Glutamatergic neuron (in vitro differentiated cells): ENCODE results near the gene KCNMA1. TPM values are rescaled to one million over a fixed set of nuclear protein-coding genes. Genes with fewer than 3 reads are reported as not detected.

ENCODE experiments used
- DNase-seq: peaks from one replicate; pipeline ENCODE4 v3.0.0; 2022
- H3K27ac Mint-ChIP-seq: one replicate; pipeline ENCODE4 v1.8.0; 2020; ENCODE audit warnings: mild to moderate bottlenecking, mixed read lengths, inconsistent platforms; ENCODE audit not compliant: unreplicated experiment
- H3K27me3 Mint-ChIP-seq: one replicate; pipeline ENCODE4 v1.8.0; 2020; ENCODE audit warnings: mild to moderate bottlenecking, moderate library complexity, mixed read lengths, inconsistent platforms; ENCODE audit not compliant: unreplicated experiment
- H3K36me3 Mint-ChIP-seq: one replicate; pipeline ENCODE4 v1.8.0; 2020; ENCODE audit warnings: mild to moderate bottlenecking, mixed read lengths, inconsistent platforms; ENCODE audit not compliant: unreplicated experiment
- H3K4me1 Mint-ChIP-seq: one replicate; pipeline ENCODE4 v1.8.0; 2020; ENCODE audit warnings: mild to moderate bottlenecking, low read depth, mixed read lengths, inconsistent platforms; ENCODE audit not compliant: unreplicated experiment
- H3K4me3 Mint-ChIP-seq: one replicate; pipeline ENCODE4 v1.8.0; 2020; ENCODE audit warnings: mild to moderate bottlenecking, mixed read lengths, inconsistent platforms; ENCODE audit not compliant: unreplicated experiment
- H3K9me3 Mint-ChIP-seq: one replicate; pipeline ENCODE4 v1.8.0; 2020; ENCODE audit warnings: mild to moderate bottlenecking, moderate library complexity, mixed read lengths, inconsistent platforms; ENCODE audit not compliant: unreplicated experiment
- CTCF ChIP-seq: fragments of 200-600 bp; sonication (generic); IDR thresholded peaks from one replicate; pipeline ENCODE4 v1.5.0; 2021; ENCODE audit not compliant: partially characterized antibody, unreplicated experiment
- total RNA-seq: library from RNA; stranded (reverse); fragmentation: NEBNext Ultra II Directional; extraction: Animal tissue kit (Norgen Biotek cat#: 25700); gene quantifications from one replicate; pipeline ENCODE4 v1.2.1, GENCODE V29; 2021; ENCODE audit not compliant: unreplicated experiment

KCNMA1 gene
- total RNA-seq, 1 donor from 2014 or later, result 3.2 TPM

GRCh38 chr10:77038407-77038806 lies 599.2 kb downstream of the KCNMA1 start:
- H3K9me3 Mint-ChIP-seq, result no peaks in the 10 kb centered on the region
- no peak overlapping the region for H3K27ac Mint-ChIP-seq
- H3K27me3 Mint-ChIP-seq, result no peaks in the 10 kb centered on the region
- no peaks in the 10 kb centered on the region for H3K4me1 Mint-ChIP-seq
- no peak for DNase-seq
- H3K36me3 Mint-ChIP-seq, result no peaks in the 10 kb centered on the region
- TF ChIP-seq CTCF, result no peak
- no peak overlapping the region for H3K4me3 Mint-ChIP-seq

GRCh38 chr10:77037735-77038403 lies 599.7 kb downstream of the KCNMA1 start:
- no peaks in the 10 kb centered on the region for H3K9me3 Mint-ChIP-seq
- no peaks in the 10 kb centered on the region for H3K4me1 Mint-ChIP-seq
- no peaks in the 10 kb centered on the region for H3K36me3 Mint-ChIP-seq
- DNase-seq, result no peak
- H3K4me3 Mint-ChIP-seq, result no peak overlapping the region
- no peak overlapping the region for H3K27ac Mint-ChIP-seq
- H3K27me3 Mint-ChIP-seq, result peaks cover 2% of the 10 kb centered on the region
- no peak for TF ChIP-seq CTCF

- no peak for DNase-seq
- no peaks in the 10 kb centered on the region for H3K9me3 Mint-ChIP-seq
These were observed 600.4 kb downstream of the KCNMA1 start for GRCh38 chr10:77036993-77037734.

GRCh38 chr10:77036276-77036675 lies 601.3 kb downstream of the KCNMA1 start:
- Mint-ChIP-seq H3K4me1 (no peaks in the 10 kb centered on the region), H3K27me3 (peaks cover 2% of the 10 kb centered on the region), H3K4me3 (no peak overlapping the region), H3K9me3 (no peaks in the 10 kb centered on the region), H3K36me3 (no peaks in the 10 kb centered on the region), H3K27ac (no peak overlapping the region)
- no peak for TF ChIP-seq CTCF
- no peak for DNase-seq

More at GRCh38 chr10:77036993-77037734, 600.4 kb downstream of the KCNMA1 start:
- Mint-ChIP-seq H3K27ac (no peak overlapping the region), H3K4me1 (no peaks in the 10 kb centered on the region), H3K36me3 (no peaks in the 10 kb centered on the region), H3K4me3 (no peak overlapping the region), H3K27me3 (peaks cover 2% of the 10 kb centered on the region)
- TF ChIP-seq CTCF, result peak; percentile 78

- H3K27ac Mint-ChIP-seq, result no peak overlapping the region
- no peaks in the 10 kb centered on the region for H3K4me1 Mint-ChIP-seq
- no peaks in the 10 kb centered on the region for H3K36me3 Mint-ChIP-seq
- peaks cover 2% of the 10 kb centered on the region for H3K27me3 Mint-ChIP-seq
- no peak overlapping the region for H3K4me3 Mint-ChIP-seq
- no peak for TF ChIP-seq CTCF
- no peaks in the 10 kb centered on the region for H3K9me3 Mint-ChIP-seq
- DNase-seq, result no peak
These were observed 602.8 kb downstream of the KCNMA1 start for GRCh38 chr10:77034795-77035194.
